ENCODE data around the gene FER.

GRCh38 chr5:108743319-108743718, 4.4 kb upstream of the FER start:
- TF ChIP-seq CTCF (IDR thresholded peaks at IDR 0.05), result no peak
- no peak for TF ChIP-seq POLR2A (IDR thresholded peaks at IDR 0.05)
- TF ChIP-seq POLR2AphosphoS5 (IDR thresholded peaks at IDR 0.05), result no peak
